ENCODE data around the gene KTI12. TPM values are rescaled to one million over a fixed set of nuclear protein-coding genes. Genes with fewer than 3 reads are reported as not detected.

Gene KTI12
- polyA plus RNA-seq, 2 of the 4 experiments (the other 2 are of a cell fraction): 11.8 to 12.0 TPM

DNA sequence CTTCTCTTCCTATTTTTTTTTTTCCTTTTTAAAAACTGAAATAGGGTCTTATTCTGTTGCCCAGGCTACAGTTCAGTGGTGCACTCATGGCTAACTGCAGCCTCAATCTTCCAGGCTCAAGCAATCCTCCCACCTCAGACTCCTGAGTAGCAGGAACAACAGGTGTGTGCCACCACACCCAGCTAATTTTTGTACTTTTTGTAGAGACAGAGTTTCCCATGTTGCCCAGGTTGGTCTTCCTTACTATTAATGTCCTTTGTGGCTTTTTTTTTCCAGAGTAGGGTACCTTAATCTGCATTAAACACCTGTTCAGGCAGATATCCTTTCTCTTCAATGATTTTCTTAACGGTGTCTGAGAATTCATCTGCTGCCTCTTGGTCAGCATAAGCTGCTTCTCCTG lies 4.3 kb upstream of the KTI12 start (continued):
- TF ChIP-seq, protein P1, sequence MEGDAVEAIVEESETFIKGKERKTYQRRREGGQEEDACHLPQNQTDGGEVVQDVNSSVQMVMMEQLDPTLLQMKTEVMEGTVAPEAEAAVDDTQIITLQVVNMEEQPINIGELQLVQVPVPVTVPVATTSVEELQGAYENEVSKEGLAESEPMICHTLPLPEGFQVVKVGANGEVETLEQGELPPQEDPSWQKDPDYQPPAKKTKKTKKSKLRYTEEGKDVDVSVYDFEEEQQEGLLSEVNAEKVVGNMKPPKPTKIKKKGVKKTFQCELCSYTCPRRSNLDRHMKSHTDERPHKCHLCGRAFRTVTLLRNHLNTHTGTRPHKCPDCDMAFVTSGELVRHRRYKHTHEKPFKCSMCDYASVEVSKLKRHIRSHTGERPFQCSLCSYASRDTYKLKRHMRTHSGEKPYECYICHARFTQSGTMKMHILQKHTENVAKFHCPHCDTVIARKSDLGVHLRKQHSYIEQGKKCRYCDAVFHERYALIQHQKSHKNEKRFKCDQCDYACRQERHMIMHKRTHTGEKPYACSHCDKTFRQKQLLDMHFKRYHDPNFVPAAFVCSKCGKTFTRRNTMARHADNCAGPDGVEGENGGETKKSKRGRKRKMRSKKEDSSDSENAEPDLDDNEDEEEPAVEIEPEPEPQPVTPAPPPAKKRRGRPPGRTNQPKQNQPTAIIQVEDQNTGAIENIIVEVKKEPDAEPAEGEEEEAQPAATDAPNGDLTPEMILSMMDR (IDR thresholded peaks at IDR 0.05): no peak
- no peak for TF ChIP-seq SMC3 (IDR thresholded peaks at IDR 0.05)
- no peak for TF ChIP-seq CHD2 (IDR thresholded peaks at IDR 0.05; ENCODE audit: low read length, partially characterized antibody)
- TF ChIP-seq FOXS1 (CRISPR knock-in tag; IDR thresholded peaks at IDR 0.05): no peak
- no peak for TF ChIP-seq NFE2L2 (conservative IDR thresholded peaks at IDR 0.05; ENCODE audit: low read length)

GRCh38 chr1:52037402-52037814 lies 3.8 kb upstream of the KTI12 start:
- peak overlapping the region; percentile 49; the same call in 2 of the 3 replicates for H3K4me2 ChIP-seq
- peak in 1 of 2 experiments; percentile 48 for DNase-seq (ENCODE audit: low read depth in 1 of 2, low spot score in 1 of 2)
- peaks cover 18% of the 10 kb centered on the region for H3K4me1 ChIP-seq
- FAIRE-seq: no peak
- TF ChIP-seq CEBPB (IDR thresholded peaks at IDR 0.05) (peak; percentile 51 to 77; a peak in 2 of 4 replicates), KDM5A (IDR thresholded peaks at IDR 0.05) (no peak), ZFP36 (IDR thresholded peaks at IDR 0.05; ENCODE audit: borderline replicate concordance, partially characterized antibody) (no peak), MYC (IDR thresholded peaks at IDR 0.05; ENCODE audit: borderline replicate concordance, low read length) (no peak)
- H3K27ac ChIP-seq: no peak overlapping the region
- no peak for ATAC-seq
- no peak overlapping the region for H3K4me3 ChIP-seq
- ChIA-PET CTCF (interaction anchor here (0.7 to 1.3 kb wide), 2 partner anchors 15 to 141 kb away, joined by 3 to 4 read pairs; no protein-coding TSS in a partner anchor), POLR2A (no interaction called here)
- WGBS (ENCODE audit: missing lambda C conversion rate): 72% methylated on average over 4 of the region's 5 CpGs
- H3K9me3 ChIP-seq: no peaks in the 10 kb centered on the region

DNA sequence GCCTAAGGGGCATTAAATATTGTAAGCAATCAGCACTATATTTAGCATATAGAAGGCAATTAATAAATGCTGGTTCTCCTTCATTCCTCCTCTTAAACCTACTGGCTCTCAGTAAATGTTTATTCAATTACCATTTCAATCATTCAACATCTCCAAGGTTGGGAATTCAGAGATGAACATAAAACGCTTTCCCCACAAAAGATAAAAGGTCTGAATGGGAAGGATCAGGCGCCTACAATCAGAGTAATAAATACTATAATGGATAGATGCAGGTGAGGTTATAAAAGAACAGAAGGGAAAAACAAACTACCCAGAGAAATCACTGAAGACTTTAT lies 407 bp upstream of the KTI12 start:
- WGBS (ENCODE audit: missing lambda C conversion rate): 96% methylated on average over 2 of the region's 2 CpGs
- ChIA-PET POLR2A (interaction anchor here (0.6 to 3.0 kb wide), 2 partner anchors 21 to 60 kb away, joined by 5 to 13 read pairs; partner anchors contain the start of genes BTF3L4 and TXNDC12), CTCF (no interaction called here)
- no peak for DNase-seq (ENCODE audit: low read depth in 1 of 2, low spot score in 1 of 2)
- no peak for ATAC-seq
- peak overlapping the region; percentile 95; the same call in 2 of the 3 replicates for H3K4me3 ChIP-seq
- peaks cover 41% of the 10 kb centered on the region for H3K4me1 ChIP-seq
- H3K4me2 ChIP-seq: peak overlapping the region; percentile 99
- H3K27ac ChIP-seq: peak overlapping the region; percentile 91 to 99; a peak in 5 of 6 replicates
- TF ChIP-seq CBX2 (IDR thresholded peaks at IDR 0.05; ENCODE audit: borderline replicate concordance, low read depth): no peak
- TF ChIP-seq CHD2 (IDR thresholded peaks at IDR 0.05; ENCODE audit: low read length, partially characterized antibody): no peak
- TF ChIP-seq TFCP2L1 (CRISPR knock-in tag; IDR thresholded peaks at IDR 0.05): no peak
- TF ChIP-seq, protein P2, sequence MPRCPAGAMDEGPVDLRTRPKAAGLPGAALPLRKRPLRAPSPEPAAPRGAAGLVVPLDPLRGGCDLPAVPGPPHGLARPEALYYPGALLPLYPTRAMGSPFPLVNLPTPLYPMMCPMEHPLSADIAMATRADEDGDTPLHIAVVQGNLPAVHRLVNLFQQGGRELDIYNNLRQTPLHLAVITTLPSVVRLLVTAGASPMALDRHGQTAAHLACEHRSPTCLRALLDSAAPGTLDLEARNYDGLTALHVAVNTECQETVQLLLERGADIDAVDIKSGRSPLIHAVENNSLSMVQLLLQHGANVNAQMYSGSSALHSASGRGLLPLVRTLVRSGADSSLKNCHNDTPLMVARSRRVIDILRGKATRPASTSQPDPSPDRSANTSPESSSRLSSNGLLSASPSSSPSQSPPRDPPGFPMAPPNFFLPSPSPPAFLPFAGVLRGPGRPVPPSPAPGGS (IDR thresholded peaks at IDR 0.05): no peak
- no peak for TF ChIP-seq RCOR1 (IDR thresholded peaks at IDR 0.05; ENCODE audit: low read depth, low read length)
- TF ChIP-seq MAX (IDR thresholded peaks at IDR 0.05): no peak
- TF ChIP-seq E2F6 (IDR thresholded peaks at IDR 0.05; ENCODE audit: borderline replicate concordance, low read depth): no peak
- TF ChIP-seq NR3C1 (IDR thresholded peaks at IDR 0.05): no peak
- FAIRE-seq: no peak
- no peaks in the 10 kb centered on the region for H3K9me3 ChIP-seq

DNA sequence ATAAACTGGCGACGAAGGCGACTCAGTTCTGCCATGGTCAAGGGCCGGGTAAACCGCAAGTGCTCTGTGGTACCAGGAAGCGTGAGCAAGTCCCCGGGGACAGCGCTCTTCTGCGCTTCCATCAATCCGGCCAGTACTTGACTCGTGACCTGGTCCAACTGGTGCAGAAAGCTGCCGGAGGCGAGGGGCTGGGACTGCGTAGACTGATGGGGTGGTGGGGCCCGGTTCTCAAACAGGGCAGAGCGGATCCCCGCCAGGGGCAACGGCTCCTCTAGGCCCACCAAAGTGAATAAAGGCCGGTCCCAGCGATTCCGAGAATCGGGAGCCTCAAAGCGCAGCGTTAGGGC lies 852 bp downstream of the KTI12 start:
- Histone ChIP-seq H3K27ac (peak overlapping the region; percentile 91 to 99), H3K4me1 (peaks cover 46% of the 10 kb centered on the region), H3K4me3 (peak overlapping the region; percentile 95), H3K9me3 (no peaks in the 10 kb centered on the region), H3K4me2 (peak overlapping the region; percentile 99)
- peak; percentile 15 to 32 for DNase-seq (ENCODE audit: low read depth in 1 of 2, low spot score in 1 of 2)
- 4% methylated on average over 12 of the region's 24 CpGs for WGBS (ENCODE audit: missing lambda C conversion rate)
- TF ChIP-seq ZSCAN20 (CRISPR knock-in tag; IDR thresholded peaks at IDR 0.05) (no peak), ZC3H11A (IDR thresholded peaks at IDR 0.05) (no peak)
- ChIA-PET CTCF (interaction anchor here (1.9 kb wide), 1 partner anchor 136 kb away, joined by 6 read pairs; no protein-coding TSS in a partner anchor), POLR2A (interaction anchor here (0.6 to 3.0 kb wide), 3 partner anchors 23 to 520 kb away, joined by 3 to 13 read pairs (median 3); partner anchors contain the start of genes BTF3L4, TUT4 and TXNDC12)
- ATAC-seq: peak; percentile 60 to 69
- FAIRE-seq: no peak

Data from A549 (cell line).